T-helper 1 cell treated with Interleukin-12 subunit alpha and Interleukin-12 subunit beta and Interleukin-4 antibody, amounts not matched to agents 30 ng/mL and 1 ng/mL, for 36 hours (primary cell): ENCODE data around the gene ZFYVE19. TPM values are rescaled to one million over a fixed set of nuclear protein-coding genes. Genes with fewer than 3 reads are reported as not detected.

Experiments
- intact Hi-C: fragments of 100-400 bp; cut with micrococcal nuclease; formaldehyde crosslinking; loops from one replicate; pipeline ENCODE4 v1.15.1; 2024
- total RNA-seq: library from RNA; stranded (reverse); gene quantifications from 2 replicates; pipeline ENCODE4 v1.2.3, GENCODE V29; 2022

ZFYVE19 gene
- total RNA-seq, 1 donor from 2014 or later: 33.8 TPM

GRCh38 chr15:40775007-40775406 is 31.9 kb upstream of the ZFYVE19 start:
- intact Hi-C loops: no loop called here

- intact Hi-C loops: no loop called here
Observed at GRCh38 chr15:40775740-40776536, 31.0 kb upstream of the ZFYVE19 start.

- intact Hi-C loops: no loop called here
Observed at GRCh38 chr15:40776537-40777141, 30.2 kb upstream of the ZFYVE19 start.

- intact Hi-C loops: loop anchor here (1.0 to 2.0 kb wide), 7 partner anchors 28 to 263 kb away; partner anchors contain the start of genes RAD51 and RMDN3
Observed at GRCh38 chr15:40782609-40783227, 24.2 kb upstream of the ZFYVE19 start.

GRCh38 chr15:40785164-40785563 is 21.7 kb upstream of the ZFYVE19 start:
- intact Hi-C loops: no loop called here

- intact Hi-C loops: no loop called here
Observed at GRCh38 chr15:40785814-40786213, 21.1 kb upstream of the ZFYVE19 start.

GRCh38 chr15:40787344-40787841 is 19.5 kb upstream of the ZFYVE19 start:
- intact Hi-C loops: loop anchor here (1.0 kb wide), 1 partner anchor 20 kb away; the partner anchor contains the start of genes DNAJC17 and ZFYVE19

- intact Hi-C loops: loop anchor here (1.0 kb wide), 1 partner anchor 19 kb away; the partner anchor contains the start of genes DNAJC17 and ZFYVE19
Observed at GRCh38 chr15:40787991-40788390, 18.9 kb upstream of the ZFYVE19 start.

GRCh38 chr15:40789119-40789518 is 17.8 kb upstream of the ZFYVE19 start:
- intact Hi-C loops: no loop called here

GRCh38 chr15:40789999-40790398 is 16.9 kb upstream of the ZFYVE19 start:
- intact Hi-C loops: no loop called here

GRCh38 chr15:40790718-40791117 is 16.2 kb upstream of the ZFYVE19 start:
- intact Hi-C loops: no loop called here

- intact Hi-C loops: no loop called here
Observed at GRCh38 chr15:40792394-40792793, 14.5 kb upstream of the ZFYVE19 start.

- intact Hi-C loops: no loop called here
Observed at GRCh38 chr15:40793216-40793989, 13.5 kb upstream of the ZFYVE19 start.

GRCh38 chr15:40796041-40796440 is 10.8 kb upstream of the ZFYVE19 start:
- intact Hi-C loops: no loop called here

- intact Hi-C loops: no loop called here
Observed at GRCh38 chr15:40796512-40796911, 10.4 kb upstream of the ZFYVE19 start.

GRCh38 chr15:40799523-40799922 is 7.4 kb upstream of the ZFYVE19 start:
- intact Hi-C loops: no loop called here

GRCh38 chr15:40803076-40803475 is 3.8 kb upstream of the ZFYVE19 start:
- intact Hi-C loops: no loop called here

GRCh38 chr15:40803688-40804087 is 3.2 kb upstream of the ZFYVE19 start:
- intact Hi-C loops: no loop called here

GRCh38 chr15:40806672-40807027 is 239 bp upstream of the ZFYVE19 start:
- intact Hi-C loops: loop anchor here (1.0 kb wide), 6 partner anchors 19 to 212 kb away; partner anchors contain the start of genes GCHFR, KNL1, RAD51 and RMDN3

- intact Hi-C loops: loop anchor here (1.0 kb wide), 6 partner anchors 21 to 214 kb away; partner anchors contain the start of genes GCHFR, KNL1, RAD51 and RMDN3
Observed at GRCh38 chr15:40807888-40808461, 1.1 kb downstream of the ZFYVE19 start.
